Stimulated activated CD4-positive, alpha-beta T cell treated with anti-CD3 and anti-CD28 coated beads, Interleukin-15, amount 100 ng/mL, for 48 hours (primary cell): Measurements from ENCODE around the gene PDHX.
"Not testable (repeated sequence)": the region's sequence is repeated elsewhere in the genome, so short reads cannot be mapped to it uniquely, and the experiment has no call there.

Source experiments
- DNase-seq, 2 donors: peaks; one replicate each; pipeline ENCODE4 v3.0.0-alpha.2; 2020; ENCODE audit warnings: low read depth in 2 of 2

PDHX gene

DNA sequence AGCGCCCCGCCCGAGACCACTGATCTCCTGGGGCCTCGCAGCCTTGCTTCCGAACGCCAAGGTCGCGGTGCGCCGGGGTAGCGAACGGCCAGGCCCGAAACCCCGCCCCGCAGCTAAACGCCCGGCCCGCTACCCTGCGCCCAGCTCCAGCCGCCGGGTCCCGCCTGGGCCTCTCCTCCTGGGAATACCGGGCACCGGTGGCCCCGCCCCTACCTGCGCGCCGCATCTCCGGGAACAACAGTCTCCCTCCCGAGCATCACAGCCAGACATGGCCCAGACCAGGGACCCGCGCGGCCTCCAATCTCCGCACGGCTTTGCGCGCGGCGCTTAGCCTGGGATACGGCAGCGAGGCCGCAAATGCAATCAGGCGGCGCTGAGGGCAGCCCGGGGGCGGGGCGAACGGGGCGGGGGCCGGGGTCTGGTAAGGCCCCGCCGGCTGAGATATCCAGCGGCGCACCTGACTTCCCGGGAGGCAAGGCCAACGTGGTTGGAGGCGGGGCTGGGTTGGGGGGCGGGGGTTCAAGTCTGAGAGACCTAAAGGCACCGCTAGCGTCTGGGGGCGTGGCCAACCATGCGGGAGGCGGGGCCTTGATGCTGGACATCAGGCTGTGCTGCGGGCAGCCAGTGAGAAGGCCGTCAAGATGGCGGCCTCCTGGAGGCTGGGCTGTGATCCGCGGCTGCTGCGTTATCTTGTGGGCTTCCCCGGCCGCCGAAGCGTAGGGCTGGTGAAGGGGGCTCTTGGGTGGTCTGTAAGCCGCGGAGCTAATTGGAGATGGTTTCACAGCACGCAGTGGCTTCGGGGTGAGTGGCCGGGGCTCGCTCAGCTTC is at the start of gene PDHX, which contains the start of gene APIP:
PDHX (plus strand) TSS at position 604 of the 828 bp plus-strand sequence; CDS start at position 642, 38 bp downstream.
APIP (minus strand) TSS at position 365 of the 828 bp plus-strand sequence; CDS start at position 270, 95 bp downstream.
- DNase-seq: peak; percentile 97 to 100

DNA sequence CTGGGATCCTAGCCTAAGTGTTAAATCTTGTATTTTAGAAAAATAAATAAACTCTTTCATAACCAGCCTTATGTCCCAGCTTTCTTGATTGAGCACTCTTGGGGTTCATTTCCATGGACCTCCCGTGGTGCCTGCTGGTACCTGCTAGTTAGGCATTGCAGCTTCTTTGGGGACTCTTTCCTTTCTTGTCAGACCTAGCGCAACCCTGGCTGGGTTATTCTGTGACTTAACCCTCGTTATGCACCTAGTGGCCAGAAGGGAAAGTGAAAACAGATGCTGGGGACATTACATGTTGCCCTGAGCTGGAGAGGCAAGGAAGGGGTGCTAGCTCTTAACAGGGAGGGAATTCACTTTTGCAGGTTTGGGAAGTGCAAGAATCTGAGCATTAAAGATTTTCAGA is 47.0 kb upstream of the PDHX start:
- no peak for DNase-seq

DNA sequence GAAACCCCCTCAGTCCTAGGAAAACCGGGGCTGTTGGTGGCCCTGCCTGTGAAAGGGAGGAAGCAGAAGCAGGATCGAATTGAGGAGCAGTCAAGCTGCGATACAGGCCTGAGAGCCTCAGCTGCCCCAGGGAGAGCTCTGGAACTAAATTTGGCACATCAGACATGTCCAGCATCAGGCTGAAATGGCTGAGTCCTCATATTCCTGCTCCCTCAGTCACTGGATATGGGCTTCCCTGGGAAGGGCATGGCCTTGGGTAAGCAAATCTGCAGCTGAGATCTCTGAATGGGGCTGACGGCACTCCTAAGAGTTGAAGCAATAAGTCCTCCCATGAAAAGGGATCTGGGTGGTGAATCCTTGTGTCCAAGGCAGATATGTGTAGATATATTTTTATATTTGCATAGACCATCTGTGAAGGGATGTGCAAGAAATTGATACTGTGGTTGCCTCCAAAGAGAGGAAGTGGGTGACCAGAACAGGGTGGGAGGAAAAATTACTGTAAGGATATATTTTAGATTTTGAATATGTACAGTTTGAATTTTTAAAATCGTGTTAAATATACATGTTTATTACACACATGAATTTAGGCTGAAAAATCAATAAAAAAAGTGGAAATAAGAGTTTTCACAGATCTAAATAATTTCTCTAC is 45.7 kb upstream of the PDHX start:
- DNase-seq: no peak

DNA sequence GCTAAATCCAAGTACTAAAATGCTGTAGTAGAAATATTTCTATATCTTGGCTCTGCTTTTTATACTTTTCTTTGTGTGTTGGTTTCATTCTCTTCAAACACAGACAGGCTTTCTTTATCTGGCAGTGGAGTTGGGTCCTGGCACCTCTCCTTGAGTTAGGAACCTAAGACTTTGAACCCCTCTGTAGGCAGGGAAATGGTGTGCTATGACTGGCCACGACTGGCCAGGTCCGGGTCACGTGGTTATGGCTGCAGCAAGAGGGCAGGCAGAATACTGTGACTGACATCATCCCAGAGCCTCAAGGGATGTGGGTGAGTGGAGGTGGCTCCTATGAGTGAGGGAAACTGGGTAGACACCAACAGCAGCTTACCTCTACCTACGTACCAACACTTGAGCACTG is 42.2 kb upstream of the PDHX start:
- no peak for DNase-seq

DNA sequence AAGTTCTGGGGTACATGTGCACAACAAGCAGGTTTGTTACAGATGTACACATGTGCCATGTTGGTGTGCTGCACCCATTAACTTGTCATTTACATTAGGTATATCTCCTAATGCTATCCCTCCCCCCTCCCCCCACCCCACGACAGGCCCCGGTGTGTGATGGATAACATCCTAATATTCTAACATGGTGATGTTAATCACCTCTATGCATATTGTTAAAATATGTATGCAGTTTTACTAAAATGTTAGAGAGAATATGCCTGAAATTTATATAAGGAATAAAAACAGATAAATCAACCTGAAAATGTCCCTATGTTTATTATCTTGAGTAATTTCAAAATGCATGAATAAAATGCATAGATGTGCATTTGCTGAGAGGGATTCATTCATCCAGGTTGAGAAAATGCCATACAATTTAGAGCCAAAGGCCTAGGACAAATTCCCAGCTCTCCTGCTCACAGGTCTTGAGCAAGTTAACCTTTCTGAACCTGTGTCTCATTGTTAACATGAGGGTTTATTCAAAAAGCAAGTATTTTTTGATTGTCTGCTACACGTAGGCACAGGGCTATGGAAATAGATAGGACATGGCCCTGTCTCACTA is 38.9 kb upstream of the PDHX start:
- DNase-seq: no peak

DNA sequence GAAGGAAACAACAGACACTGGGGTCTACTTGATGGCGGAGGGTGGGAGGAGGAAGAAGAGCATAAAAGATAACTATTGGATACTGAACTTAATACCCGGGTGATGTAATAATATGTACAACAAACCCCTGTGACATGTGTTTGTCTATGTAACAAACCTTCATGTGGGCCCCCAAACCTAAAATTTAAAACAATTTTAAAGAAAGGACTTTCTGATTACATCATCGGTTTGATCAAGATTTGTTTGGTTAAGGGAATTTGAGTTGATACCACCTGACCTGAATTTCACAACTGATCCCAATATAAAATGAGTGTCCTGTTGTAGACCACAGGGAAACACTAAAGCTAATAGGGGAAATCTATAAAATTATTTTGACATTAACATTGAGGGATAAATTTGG is 34.5 kb upstream of the PDHX start:
- no peak for DNase-seq

DNA sequence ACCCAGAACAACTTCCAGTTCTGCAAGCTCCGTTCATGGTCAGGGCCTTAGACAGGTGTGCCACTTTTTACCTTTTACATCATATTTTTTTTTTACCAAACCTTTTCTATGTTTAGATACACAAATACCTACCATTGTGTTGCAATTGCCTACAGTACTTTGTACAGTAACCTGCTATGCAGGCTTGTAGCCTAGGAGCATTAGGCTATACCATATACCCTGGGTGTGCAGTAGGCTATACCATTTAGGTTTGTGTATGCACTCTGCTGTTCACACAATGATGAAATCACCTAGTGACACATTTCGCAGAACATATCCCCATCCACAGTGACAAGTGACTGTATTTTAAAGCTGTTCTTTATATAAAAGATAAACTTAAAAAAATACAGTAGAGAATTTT is 29.8 kb upstream of the PDHX start:
- no peak for DNase-seq

DNA sequence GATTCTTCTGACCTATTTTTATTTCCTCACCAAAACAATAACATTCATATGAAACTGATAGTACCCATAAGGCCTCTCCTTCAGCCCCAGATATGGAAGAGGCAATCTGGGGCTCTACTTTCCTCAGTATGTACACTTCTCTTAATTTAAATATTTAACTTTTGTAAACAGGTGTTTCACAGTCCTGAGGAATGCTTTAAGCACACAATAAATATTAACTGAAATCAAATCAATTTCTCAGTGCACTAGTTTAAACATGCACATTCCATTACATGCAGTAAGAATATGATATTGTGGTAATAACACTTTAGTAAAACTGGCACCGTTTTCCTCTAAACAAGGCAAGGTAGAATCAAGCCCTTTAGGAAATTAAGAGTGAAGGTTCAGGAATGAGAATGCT is 29.2 kb upstream of the PDHX start:
- DNase-seq: no peak

DNA sequence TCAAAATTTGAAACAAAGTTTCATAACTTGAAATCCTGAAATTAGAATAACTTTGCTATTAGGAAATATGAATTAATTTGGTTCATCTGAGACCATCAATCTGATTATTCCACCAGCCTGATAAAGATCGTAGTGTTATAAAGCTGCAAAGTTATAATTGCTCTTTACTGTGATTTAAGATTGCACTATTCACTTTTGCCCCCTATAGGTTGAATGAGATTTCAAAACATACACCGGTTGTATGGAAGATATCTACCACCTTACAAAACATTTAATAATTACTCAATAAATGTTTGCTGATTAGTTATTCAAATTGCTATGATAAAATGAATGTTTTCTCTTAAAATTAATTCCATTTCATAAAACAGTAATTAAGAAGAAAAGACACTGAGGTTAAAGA is 26.3 kb upstream of the PDHX start:
- DNase-seq: no peak

DNA sequence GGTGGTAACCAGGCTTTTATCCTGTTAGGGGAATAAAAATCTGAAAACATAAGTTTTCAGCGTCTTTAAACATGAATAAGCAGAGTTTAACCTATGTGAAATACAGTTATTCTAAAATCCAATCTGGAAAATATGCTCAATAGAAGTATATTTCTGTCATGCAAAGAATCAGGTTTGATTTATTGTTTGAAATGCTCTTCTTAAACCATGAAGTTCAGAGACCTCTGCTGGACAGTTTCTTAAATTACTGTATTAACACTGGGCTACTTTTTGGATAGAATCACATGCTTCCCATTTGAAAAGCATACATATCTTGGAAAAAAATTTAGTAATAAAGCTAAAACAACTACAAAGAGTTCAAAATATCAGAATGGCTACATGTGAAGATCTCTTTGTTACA is 25.6 kb upstream of the PDHX start:
- no peak for DNase-seq

DNA sequence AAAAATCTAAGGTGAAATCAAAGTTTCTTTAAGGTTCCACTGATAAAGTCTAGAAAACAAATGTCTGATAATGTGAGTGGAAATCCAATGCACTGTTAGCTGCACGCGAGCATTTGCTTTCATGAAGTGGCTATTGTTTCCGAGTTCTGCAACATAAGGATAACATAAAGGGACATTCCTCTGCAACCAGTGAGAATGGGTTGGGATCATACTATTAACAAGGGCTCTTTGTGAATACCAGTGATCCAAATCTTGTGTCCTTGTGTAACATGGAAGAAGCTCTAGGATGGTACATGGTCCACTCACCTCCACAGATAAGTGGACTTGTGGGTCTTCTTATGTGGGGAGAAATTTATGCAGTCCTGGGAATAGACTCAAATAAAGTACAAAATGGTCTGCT is 24.8 kb upstream of the PDHX start:
- DNase-seq: no peak

DNA sequence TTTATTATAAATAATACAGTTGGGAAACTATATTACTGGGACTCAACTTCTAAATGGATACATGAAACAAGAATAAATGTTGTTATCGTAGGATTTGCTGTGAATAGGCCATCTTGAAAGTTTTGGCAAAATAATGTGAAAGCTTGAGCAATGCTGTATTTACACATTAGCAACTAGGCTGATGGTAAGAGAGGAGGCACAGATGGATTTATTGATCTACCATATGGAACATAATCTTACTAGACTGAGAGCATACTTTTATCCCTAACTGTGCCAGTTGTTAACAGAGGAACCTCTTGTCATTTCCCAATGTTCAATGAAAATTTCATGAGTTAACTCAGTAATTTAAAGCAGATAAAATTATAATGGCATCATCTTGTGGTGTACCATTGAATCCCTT is 23.0 kb upstream of the PDHX start:
- no peak for DNase-seq

DNA sequence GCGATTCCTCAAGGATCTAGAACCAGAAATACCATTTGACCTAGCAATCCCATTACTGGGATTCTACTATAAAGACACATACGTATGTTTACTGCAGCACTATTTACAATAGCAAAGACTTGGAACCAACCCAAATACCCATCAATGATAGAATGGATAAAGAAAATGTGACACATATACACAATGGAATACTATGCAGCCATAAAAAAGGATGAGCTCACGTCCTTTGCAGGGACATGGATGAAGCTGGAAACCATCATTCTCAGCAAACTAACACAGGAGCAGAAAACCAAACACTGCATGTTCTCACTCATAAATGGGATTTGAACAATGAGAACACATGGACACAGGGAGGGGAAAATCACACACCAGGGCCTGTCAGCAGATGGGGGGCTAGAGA is 20.2 kb upstream of the PDHX start:
- not testable (repeated sequence) for DNase-seq

DNA sequence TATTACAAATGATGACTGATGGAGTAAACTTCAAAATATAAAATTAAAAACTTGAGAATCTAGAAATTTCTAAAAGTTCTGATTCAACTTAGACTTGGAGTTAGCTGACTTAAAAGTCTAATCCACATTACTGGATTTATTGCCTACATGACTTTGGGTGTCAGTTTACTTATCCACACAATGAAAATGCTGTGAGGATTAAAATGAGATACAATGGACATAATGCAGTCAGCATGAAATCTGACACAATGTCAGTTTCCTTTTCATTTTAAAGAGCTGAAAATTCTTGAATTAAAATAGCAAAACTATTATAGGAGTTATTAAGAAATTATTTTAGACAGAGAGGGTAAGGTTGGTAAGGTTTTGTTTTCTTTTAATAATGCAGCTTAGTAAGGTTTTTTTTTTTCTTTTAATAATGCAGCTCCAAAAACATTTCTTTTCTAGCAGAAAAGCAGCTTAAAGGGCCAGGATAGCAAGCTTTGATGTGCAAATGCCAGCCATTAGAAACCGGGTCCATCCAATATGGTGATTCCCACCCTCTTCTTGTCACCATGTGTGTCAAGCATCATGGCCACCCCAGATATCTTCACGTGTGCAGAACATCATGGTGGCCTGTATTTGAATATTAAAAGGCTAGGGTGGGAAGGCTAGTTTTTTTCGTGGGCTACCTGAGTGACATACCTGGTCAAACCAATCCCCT is 19.1 kb upstream of the PDHX start:
- DNase-seq: no peak

DNA sequence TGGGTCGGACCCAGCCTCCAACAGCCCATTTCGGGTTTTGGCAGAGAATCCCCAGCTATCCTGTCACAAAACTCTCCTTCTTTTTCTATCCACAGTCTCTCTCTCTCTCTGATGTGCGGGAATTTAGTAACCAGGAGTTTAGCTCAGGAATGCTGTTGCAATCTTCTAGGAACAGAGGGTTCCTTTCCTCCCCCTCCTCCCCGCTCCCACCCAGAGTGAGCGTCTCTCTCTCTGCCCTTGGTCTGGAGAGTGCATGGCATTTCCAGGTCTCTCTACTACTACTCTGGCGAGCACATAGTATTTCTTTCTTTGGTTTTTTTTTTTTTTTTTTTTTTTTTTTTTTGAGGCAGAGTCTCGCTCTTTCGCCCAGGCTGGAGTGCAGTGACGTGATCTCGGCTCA is 17.9 kb upstream of the PDHX start:
- no peak for DNase-seq

DNA sequence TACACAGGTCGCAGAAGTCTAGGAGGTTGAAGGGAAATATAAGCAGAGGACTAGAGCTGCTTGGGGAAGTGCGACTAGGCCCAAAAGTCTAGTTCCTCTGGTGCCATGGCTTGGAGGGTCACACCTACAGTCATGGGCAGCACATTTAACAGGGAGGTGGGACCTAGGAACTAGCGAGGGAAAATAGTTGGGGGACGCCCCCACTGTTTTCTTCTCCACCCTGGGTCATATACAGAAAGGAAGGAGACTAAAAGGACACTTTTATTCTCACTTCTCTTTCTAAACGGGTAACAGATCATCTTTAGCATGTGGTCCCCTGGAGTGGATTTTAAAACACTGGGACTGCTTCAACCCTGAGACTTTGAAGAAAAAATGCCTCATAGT is 16.8 kb upstream of the PDHX start:
- no peak for DNase-seq

DNA sequence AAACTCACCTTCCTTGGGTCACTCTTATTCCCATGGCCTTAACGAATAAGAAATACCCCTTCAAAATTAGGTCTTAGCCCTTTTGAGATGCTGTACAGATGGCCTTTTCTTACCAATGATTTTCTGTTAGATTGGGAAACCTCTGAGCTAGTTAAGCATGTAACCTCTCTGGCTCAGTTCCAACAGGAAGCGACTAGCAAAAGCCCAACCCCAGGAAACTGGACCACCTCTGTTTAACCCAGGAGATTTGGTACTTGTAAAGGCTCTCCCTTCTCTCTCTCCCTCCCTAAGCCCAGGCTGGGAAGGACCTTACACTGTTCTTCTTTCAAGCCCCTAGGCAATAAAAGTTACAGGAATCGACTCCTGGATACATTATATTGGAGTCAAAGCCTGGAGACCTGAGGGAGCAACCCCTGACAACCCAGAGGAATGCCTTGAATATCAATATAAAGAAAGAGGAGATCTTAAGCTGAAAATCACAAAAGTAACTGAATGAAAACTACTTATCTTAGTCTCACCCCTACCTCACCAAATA is 11.9 kb upstream of the PDHX start:
- no peak for DNase-seq

DNA sequence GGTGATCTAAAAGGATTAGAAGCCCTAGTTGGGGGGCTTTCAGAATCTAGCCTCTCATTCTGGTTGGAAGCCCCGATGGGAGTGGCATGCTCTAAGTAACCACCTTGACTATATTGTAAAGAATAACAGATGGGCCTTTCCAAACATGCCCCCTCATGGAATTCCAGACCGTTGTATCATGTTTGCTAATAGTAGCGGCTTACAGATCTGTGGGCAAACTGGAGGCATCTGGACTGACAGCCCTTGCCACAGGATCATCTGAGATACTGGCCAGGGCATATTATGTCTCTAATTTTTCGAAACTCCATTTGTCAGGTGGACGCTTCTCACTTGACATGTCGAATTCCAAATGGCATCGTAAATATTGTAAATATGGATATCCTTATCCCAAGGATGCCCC is 10.8 kb upstream of the PDHX start:
- no peak for DNase-seq

DNA sequence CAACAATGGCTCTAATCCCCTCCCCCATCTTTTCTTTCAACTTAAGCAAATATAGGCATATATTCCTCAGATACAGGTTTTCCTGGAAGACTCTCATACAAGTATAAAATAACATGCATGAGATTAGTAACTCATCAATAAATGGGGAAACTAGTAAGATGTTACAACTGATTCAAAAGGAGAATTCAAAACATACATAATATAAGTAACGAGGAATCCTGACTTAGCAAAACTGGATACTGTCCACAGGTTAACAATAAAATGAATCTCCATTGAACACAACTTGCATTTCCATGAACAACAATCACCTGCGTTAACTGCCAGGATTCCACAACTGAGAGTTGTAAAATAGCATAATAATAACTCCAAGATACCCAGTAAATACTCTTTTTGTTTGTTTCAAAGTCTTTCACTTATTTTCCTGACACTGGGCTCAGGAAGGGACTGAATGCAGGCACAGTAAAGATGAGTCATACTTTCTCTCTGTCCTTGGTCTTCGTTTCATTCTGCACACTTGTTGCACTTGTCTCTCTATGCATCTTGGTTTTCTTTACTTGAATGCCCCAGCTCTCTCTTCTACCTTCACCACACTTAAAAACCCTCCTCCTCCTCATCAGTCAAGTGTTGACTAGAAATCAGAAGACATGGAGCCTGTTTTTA is 8.4 kb upstream of the PDHX start:
- DNase-seq: no peak

DNA sequence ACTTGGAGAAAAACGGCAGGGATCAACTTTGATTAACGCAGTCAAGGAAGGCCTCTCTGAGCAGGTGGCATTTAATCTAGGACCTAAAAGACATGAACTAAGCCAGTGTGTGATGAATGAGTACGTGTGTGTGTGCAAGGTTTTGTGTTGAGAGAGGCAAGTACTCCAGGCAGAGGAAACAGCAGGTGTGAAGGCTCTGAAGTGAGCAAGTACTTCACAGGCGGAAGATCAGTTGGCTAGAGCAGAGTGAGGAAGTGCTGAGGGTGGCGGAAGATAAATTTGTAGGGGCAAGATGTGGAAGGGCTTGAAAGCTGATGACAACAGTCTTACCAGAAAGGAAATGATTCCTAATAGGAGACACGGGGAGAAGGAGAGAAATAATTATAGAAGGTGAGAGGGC is 7.0 kb upstream of the PDHX start:
- no peak for DNase-seq

DNA sequence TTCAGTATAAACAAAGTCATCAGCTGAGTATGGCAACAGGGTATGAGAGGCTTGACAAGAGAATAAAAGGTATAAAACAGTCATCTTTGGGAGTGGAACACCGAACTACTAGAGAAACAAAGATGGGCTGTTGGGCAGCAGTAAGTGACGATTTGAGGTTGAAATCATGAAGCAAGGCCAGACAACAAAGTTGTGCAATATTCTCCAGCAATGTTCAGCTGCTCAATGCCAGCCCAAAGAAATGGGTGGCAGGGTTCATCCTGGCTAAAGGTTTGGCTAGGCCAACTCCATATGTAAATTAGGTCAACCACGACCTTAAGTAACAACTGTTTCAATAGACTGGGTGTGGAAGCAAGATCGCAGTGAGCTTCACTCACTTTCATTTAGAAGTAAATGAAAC is 6.5 kb upstream of the PDHX start:
- DNase-seq: no peak

DNA sequence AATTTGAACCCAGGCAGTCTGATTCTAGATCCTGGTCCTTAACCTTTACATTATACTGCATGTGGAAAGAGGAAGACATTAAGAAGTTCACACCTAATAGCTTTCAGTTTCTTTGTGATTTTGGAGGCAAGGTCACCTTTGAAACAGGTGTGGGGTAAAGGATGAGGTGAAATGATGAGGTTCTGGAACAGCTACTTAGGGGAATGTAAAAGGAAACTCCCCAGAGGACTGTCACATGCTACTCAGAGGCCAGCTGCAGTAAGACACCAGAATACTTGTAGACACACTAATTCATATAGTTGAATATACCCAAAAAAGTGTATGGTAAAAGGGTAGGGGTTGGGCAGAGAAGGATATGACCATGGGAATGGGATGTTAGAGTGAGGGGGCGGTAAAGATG is 5.6 kb upstream of the PDHX start:
- DNase-seq: no peak
